SK-N-SH treated with all-trans-retinoic acid at 6 μM for 48 hours (cell line): ENCODE data around the gene SUGCT.

Experiments
- ATAC-seq: fragments of 200-7000 bp; cut with Tn5 transposase; 3 replicates; pipeline ENCODE4 v1.9.1; 2020; ENCODE audit warnings: mild to moderate bottlenecking, moderate library complexity
- ARNTL ChIP-seq: fragments of 450-650 bp; formaldehyde crosslinking; IDR thresholded peaks from 2 replicates; pipeline ENCODE4 v1.5.0; 2020; ENCODE audit warnings: low read depth, mild to moderate bottlenecking, moderate library complexity, borderline replicate concordance
- BACH2 ChIP-seq: fragments of 250-450 bp; sonication (Bioruptor Pico); IDR thresholded peaks from 2 replicates; pipeline ENCODE4 v1.9.0; 2021; ENCODE audit warnings: mild to moderate bottlenecking, borderline replicate concordance
- CREB5 ChIP-seq: fragments of 250-450 bp; sonication (Bioruptor Pico); IDR thresholded peaks from 2 replicates; pipeline ENCODE4 v1.5.1; 2020; ENCODE audit warnings: low read depth, mild to moderate bottlenecking, moderate library complexity
- CSDC2 ChIP-seq: fragments of 250-450 bp; sonication (Bioruptor Pico); IDR thresholded peaks from 2 replicates; pipeline ENCODE4 v1.5.0; 2020; ENCODE audit warnings: mild to moderate bottlenecking, moderate library complexity
- CSRNP3 ChIP-seq: fragments of 250-450 bp; sonication (Bioruptor Pico); IDR thresholded peaks from 2 replicates; pipeline ENCODE4 v1.5.1; 2021; ENCODE audit warnings: mild to moderate bottlenecking, moderate library complexity
- ISL1 ChIP-seq: fragments of 250-450 bp; sonication (Bioruptor Pico); IDR thresholded peaks from 2 replicates; pipeline ENCODE4 v2.1.2; 2022; ENCODE audit warnings: mild to moderate bottlenecking, moderate library complexity
- OSR1 ChIP-seq: fragments of 250-450 bp; sonication (Bioruptor Pico); IDR thresholded peaks from 2 replicates; pipeline ENCODE4 v1.8.0; 2022; ENCODE audit warnings: moderate library complexity, mild to moderate bottlenecking, inconsistent platforms
- PATZ1 ChIP-seq: fragments of 250-450 bp; sonication (Bioruptor Pico); IDR thresholded peaks from 2 replicates; pipeline ENCODE4 v1.8.0; 2020; ENCODE audit warnings: mild to moderate bottlenecking, moderate library complexity, borderline replicate concordance
- POU6F1 ChIP-seq: fragments of 250-450 bp; sonication (Bioruptor Pico); IDR thresholded peaks from 2 replicates; pipeline ENCODE4 v1.8.0; 2021; ENCODE audit warnings: low read depth, mild to moderate bottlenecking, moderate library complexity, borderline replicate concordance
- PPARA ChIP-seq: fragments of 250-450 bp; sonication (Bioruptor Pico); IDR thresholded peaks from 2 replicates; pipeline ENCODE4 v1.5.0; 2020; ENCODE audit warnings: mild to moderate bottlenecking, borderline replicate concordance
- RARB ChIP-seq: fragments of 250-450 bp; sonication (Bioruptor Pico); IDR thresholded peaks from 2 replicates; pipeline ENCODE4 v1.8.0; 2021; ENCODE audit warnings: mild to moderate bottlenecking, moderate library complexity
- SNAI2 ChIP-seq: fragments of 250-450 bp; sonication (Bioruptor Pico); IDR thresholded peaks from 2 replicates; pipeline ENCODE4 v1.5.0; 2020; ENCODE audit warnings: mild to moderate bottlenecking, moderate library complexity
- TCF4 ChIP-seq: fragments of 250-450 bp; sonication (Bioruptor Pico); IDR thresholded peaks from 2 replicates; pipeline ENCODE4 v1.8.0; 2021; ENCODE audit warnings: mild to moderate bottlenecking, moderate library complexity, borderline replicate concordance
- TSHZ2 ChIP-seq: fragments of 250-450 bp; sonication (Bioruptor Pico); IDR thresholded peaks from 2 replicates; pipeline ENCODE4 v1.5.0; 2020; ENCODE audit warnings: mild to moderate bottlenecking, moderate library complexity
- ZC3H10 ChIP-seq: fragments of 250-450 bp; sonication (Bioruptor Pico); IDR thresholded peaks from 2 replicates; pipeline ENCODE4 v1.5.1; 2021; ENCODE audit warnings: mild to moderate bottlenecking, moderate library complexity
- ZFP3 ChIP-seq: fragments of 250-450 bp; sonication (Bioruptor Pico); IDR thresholded peaks from 2 replicates; pipeline ENCODE4 v1.5.0; 2020; ENCODE audit warnings: mild to moderate bottlenecking, moderate library complexity
- ZFP30 ChIP-seq: fragments of 450-650 bp; formaldehyde crosslinking; IDR thresholded peaks from 2 replicates; pipeline ENCODE4 v1.5.0; 2022; ENCODE audit warnings: mild to moderate bottlenecking, moderate library complexity
- ZNF565 ChIP-seq: fragments of 450-650 bp; formaldehyde crosslinking; conservative IDR thresholded peaks from 2 replicates; pipeline ENCODE4 v1.5.0; 2020; ENCODE audit warnings: low read depth, mild to moderate bottlenecking, moderate library complexity
- ZNF70 ChIP-seq: fragments of 450-650 bp; formaldehyde crosslinking; IDR thresholded peaks from 2 replicates; pipeline ENCODE4 v1.5.0; 2020; ENCODE audit warnings: mild to moderate bottlenecking, moderate library complexity
- ZNF8 ChIP-seq: fragments of 450-650 bp; formaldehyde crosslinking; IDR thresholded peaks from 2 replicates; pipeline ENCODE4 v1.5.0; 2020; ENCODE audit warnings: mild to moderate bottlenecking, moderate library complexity

Gene SUGCT

GRCh38 chr7:40784176-40784575 lies 649.4 kb downstream of the SUGCT start:
- no peak for ATAC-seq
- TF ChIP-seq CSDC2 (CRISPR knock-in tag) = no peak
- TF ChIP-seq PATZ1 = no peak
- no peak for TF ChIP-seq CREB5
- no peak for TF ChIP-seq POU6F1

- TF ChIP-seq TCF4 (CRISPR knock-in tag) = no peak
- TF ChIP-seq ZNF8 = no peak
- TF ChIP-seq ISL1 (CRISPR knock-in tag) = no peak
- no peak for TF ChIP-seq PATZ1
- TF ChIP-seq POU6F1 = no peak
- TF ChIP-seq RARB (CRISPR knock-in tag) = no peak
- no peak for TF ChIP-seq ZFP30 (CRISPR knock-in tag)
- TF ChIP-seq, all 23 proteins: peak for 0
- no peak for ATAC-seq
These were observed 652.1 kb downstream of the SUGCT start for GRCh38 chr7:40786909-40787308.

GRCh38 chr7:40793132-40793531 lies 658.3 kb downstream of the SUGCT start:
- TF ChIP-seq CSRNP3 (CRISPR knock-in tag) (no peak), CSDC2 (CRISPR knock-in tag) (no peak), TSHZ2 (CRISPR knock-in tag) (no peak), ARNTL (CRISPR knock-in tag) (no peak), ZNF565 (CRISPR knock-in tag) (no peak), OSR1 (CRISPR knock-in tag) (no peak), TCF4 (CRISPR knock-in tag) (no peak), ZNF70 (no peak), SNAI2 (no peak), ZNF8 (no peak), ZC3H10 (no peak), CREB5 (no peak), PATZ1 (no peak), ZFP30 (CRISPR knock-in tag) (no peak), PPARA (no peak), BACH2 (CRISPR knock-in tag) (no peak), ZFP3 (no peak), ISL1 (CRISPR knock-in tag) (no peak)
- ATAC-seq = peak; percentile 55
